Left ventricle myocardium inferior (tissue), 1 donor: ENCODE measurements around the gene CPT1A. TPM values are rescaled to one million over a fixed set of nuclear protein-coding genes. Genes with fewer than 3 reads are reported as not detected.

Experiments used
- DNase-seq: peaks from one replicate; pipeline ENCODE4 v3.0.0-alpha.2; 2020
- H3K27ac ChIP-seq: fragments of 200-600 bp; replicated peaks from 2 replicates; pipeline ENCODE4 v1.8.0; 2021
- H3K27me3 ChIP-seq: fragments of 200-600 bp; 2 replicates; pipeline ENCODE4 v1.8.0; 2021; ENCODE audit warnings: low read depth
- H3K36me3 ChIP-seq: fragments of 200-600 bp; 2 replicates; pipeline ENCODE4 v1.8.0; 2021
- H3K4me1 ChIP-seq: fragments of 200-600 bp; 2 replicates; pipeline ENCODE4 v1.8.0; 2021
- H3K4me3 ChIP-seq: fragments of 200-600 bp; 2 replicates; pipeline ENCODE4 v1.8.0; 2021; ENCODE audit warnings: mild to moderate bottlenecking, moderate library complexity
- H3K9me3 ChIP-seq: fragments of 200-600 bp; replicated peaks from 2 replicates; pipeline ENCODE4 v1.8.0; 2021
- intact Hi-C: fragments of 100-400 bp; cut with micrococcal nuclease; formaldehyde crosslinking; loops from one replicate; pipeline ENCODE4 v1.11.0; 2022
- total RNA-seq: library from RNA; stranded (reverse); fragmentation: NEBNext Ultra II Directional; extraction: Animal tissue kit (Norgen Biotek cat#: 25700); gene quantifications from one replicate; pipeline ENCODE4 v1.2.1, GENCODE V29; 2021
- TF ChIP-seq, protein P1 (sequence below): fragments of 200-600 bp; IDR thresholded peaks from 2 replicates; pipeline ENCODE4 v1.8.0; 2021; ENCODE audit warnings: antibody characterized with exemption, mild to moderate bottlenecking, borderline replicate concordance
- donor health status: DM: no; HTN: yes; CAD: no; lungs with severe emphysema.

Gene CPT1A
- total RNA-seq, 1 donor from 2014 or later, result 73.1 TPM

- Histone ChIP-seq H3K9me3 (no peaks in the 10 kb centered on the region), H3K4me3 (no peak overlapping the region), H3K27ac (no peak overlapping the region), H3K36me3 (no peaks in the 10 kb centered on the region), H3K27me3 (no peaks in the 10 kb centered on the region), H3K4me1 (peaks cover 34% of the 10 kb centered on the region)
- intact Hi-C loops, result no loop called here
- TF ChIP-seq, protein P1, sequence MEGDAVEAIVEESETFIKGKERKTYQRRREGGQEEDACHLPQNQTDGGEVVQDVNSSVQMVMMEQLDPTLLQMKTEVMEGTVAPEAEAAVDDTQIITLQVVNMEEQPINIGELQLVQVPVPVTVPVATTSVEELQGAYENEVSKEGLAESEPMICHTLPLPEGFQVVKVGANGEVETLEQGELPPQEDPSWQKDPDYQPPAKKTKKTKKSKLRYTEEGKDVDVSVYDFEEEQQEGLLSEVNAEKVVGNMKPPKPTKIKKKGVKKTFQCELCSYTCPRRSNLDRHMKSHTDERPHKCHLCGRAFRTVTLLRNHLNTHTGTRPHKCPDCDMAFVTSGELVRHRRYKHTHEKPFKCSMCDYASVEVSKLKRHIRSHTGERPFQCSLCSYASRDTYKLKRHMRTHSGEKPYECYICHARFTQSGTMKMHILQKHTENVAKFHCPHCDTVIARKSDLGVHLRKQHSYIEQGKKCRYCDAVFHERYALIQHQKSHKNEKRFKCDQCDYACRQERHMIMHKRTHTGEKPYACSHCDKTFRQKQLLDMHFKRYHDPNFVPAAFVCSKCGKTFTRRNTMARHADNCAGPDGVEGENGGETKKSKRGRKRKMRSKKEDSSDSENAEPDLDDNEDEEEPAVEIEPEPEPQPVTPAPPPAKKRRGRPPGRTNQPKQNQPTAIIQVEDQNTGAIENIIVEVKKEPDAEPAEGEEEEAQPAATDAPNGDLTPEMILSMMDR, result no peak
- DNase-seq, result no peak
These were observed 20.0 kb downstream of the CPT1A start for GRCh38 chr11:68821670-68822069.

- Histone ChIP-seq H3K9me3 (no peaks in the 10 kb centered on the region), H3K4me1 (peaks cover 24% of the 10 kb centered on the region), H3K36me3 (peaks cover 12% of the 10 kb centered on the region), H3K27me3 (no peaks in the 10 kb centered on the region), H3K4me3 (no peak overlapping the region), H3K27ac (no peak overlapping the region)
- TF ChIP-seq, protein P1, result no peak
- DNase-seq, result no peak
- intact Hi-C loops, result no loop called here
These were observed 22.4 kb downstream of the CPT1A start for GRCh38 chr11:68819362-68819761.

GRCh38 chr11:68818181-68818580 is 23.5 kb downstream of the CPT1A start:
- intact Hi-C loops, result no loop called here
- H3K9me3 ChIP-seq, result no peaks in the 10 kb centered on the region
- DNase-seq, result no peak
- H3K4me3 ChIP-seq, result no peak overlapping the region
- no peak overlapping the region for H3K27ac ChIP-seq
- H3K36me3 ChIP-seq, result peaks cover 21% of the 10 kb centered on the region
- H3K27me3 ChIP-seq, result no peaks in the 10 kb centered on the region
- H3K4me1 ChIP-seq, result peaks cover 30% of the 10 kb centered on the region
- TF ChIP-seq, protein P1, result no peak

DNA sequence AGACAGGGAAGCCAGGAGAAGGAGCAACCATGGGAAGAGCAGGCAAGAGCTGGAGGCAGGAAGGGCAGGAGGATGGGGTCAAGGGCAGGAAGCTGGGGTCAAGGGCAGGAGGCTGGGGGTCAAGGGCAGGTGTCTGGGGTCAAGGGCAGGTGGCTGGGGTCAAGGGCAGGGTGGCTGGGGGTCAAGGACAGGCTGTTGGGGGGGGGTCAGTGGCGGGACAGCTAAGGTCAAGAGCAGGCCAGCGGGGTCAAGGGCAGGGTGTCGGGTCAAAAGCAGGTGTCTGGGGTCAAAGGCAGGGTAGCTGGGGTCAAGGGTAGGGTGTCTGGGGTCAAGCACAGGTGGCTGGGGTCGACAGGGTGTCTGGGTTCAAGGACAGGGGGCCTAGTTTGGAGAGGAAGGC is 24.2 kb downstream of the CPT1A start:
- Histone ChIP-seq H3K36me3 (peaks cover 27% of the 10 kb centered on the region), H3K4me1 (peaks cover 37% of the 10 kb centered on the region), H3K27ac (no peak overlapping the region), H3K9me3 (no peaks in the 10 kb centered on the region), H3K27me3 (no peaks in the 10 kb centered on the region), H3K4me3 (no peak overlapping the region)
- intact Hi-C loops, result no loop called here
- DNase-seq, result no peak
- TF ChIP-seq, protein P1, result no peak

GRCh38 chr11:68816917-68817419 is 24.7 kb downstream of the CPT1A start:
- Histone ChIP-seq H3K27ac (no peak overlapping the region), H3K4me3 (no peak overlapping the region), H3K27me3 (no peaks in the 10 kb centered on the region), H3K9me3 (no peaks in the 10 kb centered on the region), H3K4me1 (peaks cover 43% of the 10 kb centered on the region), H3K36me3 (peaks cover 32% of the 10 kb centered on the region)
- TF ChIP-seq, protein P1, result no peak
- intact Hi-C loops, result no loop called here
- no peak for DNase-seq
